NCI-H446 (cell line): ENCODE data around the gene NPAS2.

Source experiments
- DNase-seq, 2 experiments: peaks; one replicate each; lab custom pipeline; 2025; lab: John Stamatoyannopoulos, UW

Gene NPAS2

GRCh38 chr2:100882645-100883613 lies 63.0 kb downstream of the NPAS2 start:
- no peak for DNase-seq

- no peak for DNase-seq
Measured at GRCh38 chr2:100884145-100884621, 64.2 kb downstream of the NPAS2 start.

- no peak for DNase-seq
Measured at GRCh38 chr2:100886085-100886484, 66.1 kb downstream of the NPAS2 start.

- DNase-seq = no peak
Measured at GRCh38 chr2:100887039-100887578, 67.2 kb downstream of the NPAS2 start.

- no peak for DNase-seq
Measured at GRCh38 chr2:100887713-100888495, 68.0 kb downstream of the NPAS2 start.

GRCh38 chr2:100888601-100889000 lies 68.7 kb downstream of the NPAS2 start:
- no peak for DNase-seq

- DNase-seq = no peak
Measured at GRCh38 chr2:100889286-100889685, 69.3 kb downstream of the NPAS2 start.

- DNase-seq = no peak
Measured at GRCh38 chr2:100891906-100892642, 72.1 kb downstream of the NPAS2 start.

- DNase-seq = no peak
Measured at GRCh38 chr2:100893392-100894104, 73.6 kb downstream of the NPAS2 start.

GRCh38 chr2:100894105-100894795 lies 74.3 kb downstream of the NPAS2 start:
- DNase-seq = no peak

- no peak for DNase-seq
Measured at GRCh38 chr2:100894796-100895156, 74.8 kb downstream of the NPAS2 start.

GRCh38 chr2:100895402-100895801 lies 75.5 kb downstream of the NPAS2 start:
- no peak for DNase-seq

- no peak for DNase-seq
Measured at GRCh38 chr2:100895934-100896685, 76.2 kb downstream of the NPAS2 start.

GRCh38 chr2:100898035-100898665 lies 78.2 kb downstream of the NPAS2 start:
- no peak for DNase-seq

GRCh38 chr2:100900156-100900795 lies 80.3 kb downstream of the NPAS2 start:
- no peak for DNase-seq

GRCh38 chr2:100902817-100903405 lies 83.0 kb downstream of the NPAS2 start:
- DNase-seq = no peak

GRCh38 chr2:100903534-100904258 lies 83.8 kb downstream of the NPAS2 start:
- DNase-seq = no peak
